IPS DF 4.7 (cell line): Measurements from ENCODE around the gene F7.
"Not testable (repeated sequence)": the region's sequence is repeated elsewhere in the genome, so short reads cannot be mapped to it uniquely, and the experiment has no call there.

Source experiments
- DNase-seq: peaks from one replicate; pipeline ENCODE4 v3.0.0-alpha.2; 2013; ENCODE audit warnings: low spot score; ENCODE audit errors: extremely low read depth

F7 gene

GRCh38 chr13:113102302-113102701, 3.3 kb upstream of the F7 start:
- DNase-seq: not testable (repeated sequence)

DNA sequence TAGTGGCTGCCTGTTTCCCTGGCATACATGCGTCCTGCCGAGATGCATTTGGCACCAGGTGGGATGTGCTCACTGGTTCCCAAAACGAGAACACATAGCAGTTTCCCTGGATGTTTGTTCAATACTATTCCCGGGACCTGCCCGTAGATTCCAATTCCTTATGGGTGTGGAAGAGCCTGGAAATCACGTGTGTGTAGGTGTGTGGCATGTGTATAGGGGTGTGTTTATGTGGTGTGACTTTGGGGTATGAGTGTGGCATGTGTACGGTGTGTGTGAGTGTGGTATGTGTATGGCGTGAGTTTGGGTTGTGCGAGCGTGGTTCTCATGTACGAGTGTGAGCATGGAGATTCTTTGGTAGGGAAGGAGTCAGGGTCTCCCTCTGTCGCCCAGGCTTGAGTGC, 2.9 kb upstream of the F7 start:
- DNase-seq: no peak

DNA sequence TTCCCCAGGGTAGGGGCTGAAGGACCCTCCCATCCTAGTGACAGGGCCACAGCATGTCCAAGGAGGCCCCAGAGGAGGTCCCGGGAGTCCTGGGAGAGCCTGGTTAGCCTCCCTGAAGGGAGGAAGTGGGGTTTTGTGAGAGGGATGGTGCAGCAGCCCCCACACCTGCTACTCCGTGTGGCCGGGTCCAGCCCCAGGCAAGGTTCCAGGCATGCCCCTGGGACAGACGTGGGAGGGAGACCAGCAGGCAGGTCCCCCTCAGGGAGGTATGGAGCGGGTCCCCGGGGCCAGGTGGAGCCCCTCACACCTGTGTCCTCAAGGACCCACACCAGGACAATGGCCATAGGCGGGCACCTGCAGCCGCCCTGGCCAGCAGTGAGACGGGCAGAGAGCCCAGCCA, 1.9 kb upstream of the F7 start:
- no peak for DNase-seq

DNA sequence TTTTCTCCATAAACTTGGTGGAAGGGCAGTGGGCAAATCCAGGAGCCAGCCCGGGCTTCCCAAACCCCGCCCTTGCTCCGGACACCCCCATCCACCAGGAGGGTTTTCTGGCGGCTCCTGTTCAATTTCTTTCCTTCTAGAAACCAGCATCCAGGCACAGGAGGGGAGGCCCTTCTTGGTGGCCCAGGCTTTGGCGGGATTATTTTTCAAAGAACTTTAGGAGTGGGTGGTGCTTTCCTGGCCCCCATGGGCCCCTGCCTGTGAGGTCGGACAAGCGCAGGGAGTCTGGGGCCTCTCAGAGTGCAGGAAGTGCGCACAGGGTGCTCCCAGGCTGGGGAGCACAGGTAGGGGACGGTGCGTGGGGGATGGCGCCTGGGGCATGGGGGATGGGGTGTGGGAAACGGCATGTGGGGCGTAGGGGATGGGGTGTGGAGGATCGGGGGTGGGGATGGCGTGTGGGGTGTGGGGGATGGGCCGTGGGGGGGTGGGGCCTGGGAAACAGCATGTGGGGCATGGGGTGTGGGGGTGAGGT, 396 bp downstream of the F7 start:
- DNase-seq: no peak

DNA sequence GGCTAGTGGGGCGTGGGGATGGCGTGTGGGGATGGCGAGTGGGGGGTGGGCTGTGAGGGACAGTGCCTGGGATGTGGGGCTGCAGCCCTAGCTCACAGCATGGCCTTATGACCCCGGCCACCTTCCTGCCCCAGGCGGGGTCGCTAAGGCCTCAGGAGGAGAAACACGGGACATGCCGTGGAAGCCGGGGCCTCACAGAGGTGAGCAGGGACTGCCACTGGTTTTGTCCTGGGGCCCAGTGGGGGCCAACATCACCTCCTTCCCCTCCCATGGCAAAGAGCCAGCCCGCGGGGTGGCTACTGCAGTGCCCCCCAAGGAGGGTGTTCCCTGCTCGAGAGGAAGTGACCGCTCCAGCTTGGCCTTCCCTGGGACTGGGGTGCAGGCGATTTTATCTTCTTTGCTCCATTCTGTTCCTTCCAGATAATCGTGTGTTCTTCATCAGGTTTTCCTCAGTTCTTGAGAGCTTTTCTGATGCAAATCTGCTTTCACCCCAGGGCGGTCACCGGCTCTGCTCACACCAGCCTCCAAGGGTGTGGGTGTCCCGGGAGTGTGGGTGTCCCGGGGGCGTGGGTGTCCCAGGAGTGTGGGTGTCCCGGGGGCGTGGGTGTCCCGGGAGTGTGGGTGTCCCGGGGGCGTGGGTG, 1.2 kb downstream of the F7 start:
- DNase-seq: no peak

DNA sequence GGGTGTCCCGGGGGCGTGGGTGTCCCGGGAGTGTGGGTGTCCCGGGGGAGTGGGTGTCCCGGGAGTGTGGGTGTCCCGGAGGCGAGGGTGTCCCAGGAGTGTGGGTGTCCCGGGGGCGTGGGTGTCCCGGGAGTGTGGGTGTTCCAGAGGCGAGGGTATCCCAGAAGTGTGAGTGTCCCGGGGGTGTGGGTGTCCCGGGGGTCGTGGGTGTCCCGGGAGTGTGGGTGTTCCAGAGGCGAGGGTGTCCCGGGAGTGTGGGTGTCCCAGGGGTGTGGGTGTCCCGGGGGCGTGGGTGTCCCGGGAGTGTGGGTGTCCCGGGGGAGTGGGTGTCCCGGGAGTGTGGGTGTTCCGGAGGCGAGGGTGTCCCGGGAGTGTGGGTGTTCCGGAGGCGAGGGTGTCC, 2.9 kb downstream of the F7 start:
- not testable (repeated sequence) for DNase-seq

GRCh38 chr13:113109151-113110047, 3.8 kb downstream of the F7 start:
- DNase-seq: no peak

- no peak for DNase-seq
Measured at GRCh38 chr13:113110048-113110851, 4.7 kb downstream of the F7 start.

DNA sequence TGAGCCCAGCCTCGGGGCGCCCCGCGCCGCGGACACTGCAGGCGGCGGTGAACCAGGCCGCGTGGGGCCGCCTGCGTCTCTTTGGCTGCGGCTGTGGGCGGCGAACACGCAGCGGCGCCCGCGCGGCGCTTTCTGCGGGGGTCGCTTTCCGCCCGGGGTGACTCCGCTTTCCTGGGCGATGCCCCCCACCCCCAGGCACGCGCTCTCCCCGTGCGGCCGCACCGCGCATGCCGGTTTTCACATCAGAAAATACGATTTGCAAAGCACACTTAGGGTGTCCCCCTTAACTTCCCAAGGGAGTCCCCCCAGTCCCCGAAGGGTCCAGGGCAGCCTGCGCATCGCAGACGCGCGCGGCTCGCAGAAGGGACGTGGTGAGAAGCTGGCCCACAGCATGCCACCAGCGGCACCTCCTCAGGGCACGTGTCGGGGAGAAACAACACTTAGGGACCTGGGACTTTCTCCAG, 5.3 kb downstream of the F7 start:
- no peak for DNase-seq

DNA sequence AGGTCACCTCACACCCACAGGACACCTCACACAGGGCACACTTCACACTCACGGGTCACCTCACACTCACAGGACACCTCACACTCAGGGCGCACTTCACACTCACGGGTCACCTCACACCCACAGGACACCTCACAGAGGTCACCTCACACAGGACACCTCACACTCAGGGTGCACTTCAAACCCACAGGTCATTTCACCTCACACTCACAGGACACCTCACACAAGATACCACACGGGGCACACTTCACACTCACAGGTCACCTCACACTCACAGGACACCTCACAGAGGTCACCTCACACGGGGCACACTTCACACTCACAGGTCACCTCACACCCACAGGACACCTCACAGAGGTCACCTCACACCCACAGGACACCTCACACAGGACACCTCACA, 6.2 kb downstream of the F7 start:
- DNase-seq: not testable (repeated sequence)

DNA sequence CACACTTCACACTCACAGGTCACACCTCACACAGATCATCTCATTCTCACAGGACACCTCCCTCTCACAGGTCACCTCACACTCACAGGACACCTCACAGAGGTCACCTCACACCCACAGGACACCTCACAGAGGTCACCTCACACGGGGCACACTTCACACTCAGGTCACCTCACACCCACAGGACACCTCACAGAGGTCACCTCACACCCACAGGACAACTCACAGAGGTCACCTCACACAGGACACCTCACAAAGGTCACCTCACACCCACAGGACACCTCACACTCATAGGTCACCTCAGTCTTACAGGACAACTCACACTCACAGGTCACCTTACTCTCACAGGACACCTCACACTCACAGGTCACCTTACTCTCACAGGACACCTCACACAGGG, 6.9 kb downstream of the F7 start:
- DNase-seq: not testable (repeated sequence)

- no peak for DNase-seq
Measured at GRCh38 chr13:113112893-113113845, 7.6 kb downstream of the F7 start.

DNA sequence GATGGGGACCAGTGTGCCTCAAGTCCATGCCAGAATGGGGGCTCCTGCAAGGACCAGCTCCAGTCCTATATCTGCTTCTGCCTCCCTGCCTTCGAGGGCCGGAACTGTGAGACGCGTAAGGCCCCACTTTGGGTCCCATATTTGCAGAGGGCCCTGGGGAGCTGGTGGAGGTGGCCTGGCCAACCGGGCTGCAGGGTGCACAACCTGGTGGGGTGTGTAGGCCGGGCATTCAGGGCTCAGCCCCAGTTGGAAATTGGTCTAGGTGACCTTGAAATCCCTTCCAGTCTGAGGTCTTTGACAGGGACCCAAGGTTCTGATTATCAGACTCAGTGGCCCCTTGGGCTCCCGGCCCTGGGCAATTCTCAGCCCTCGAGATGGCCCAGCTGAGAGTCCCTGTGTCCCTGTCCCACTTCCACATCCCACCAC, 8.3 kb downstream of the F7 start:
- no peak for DNase-seq

DNA sequence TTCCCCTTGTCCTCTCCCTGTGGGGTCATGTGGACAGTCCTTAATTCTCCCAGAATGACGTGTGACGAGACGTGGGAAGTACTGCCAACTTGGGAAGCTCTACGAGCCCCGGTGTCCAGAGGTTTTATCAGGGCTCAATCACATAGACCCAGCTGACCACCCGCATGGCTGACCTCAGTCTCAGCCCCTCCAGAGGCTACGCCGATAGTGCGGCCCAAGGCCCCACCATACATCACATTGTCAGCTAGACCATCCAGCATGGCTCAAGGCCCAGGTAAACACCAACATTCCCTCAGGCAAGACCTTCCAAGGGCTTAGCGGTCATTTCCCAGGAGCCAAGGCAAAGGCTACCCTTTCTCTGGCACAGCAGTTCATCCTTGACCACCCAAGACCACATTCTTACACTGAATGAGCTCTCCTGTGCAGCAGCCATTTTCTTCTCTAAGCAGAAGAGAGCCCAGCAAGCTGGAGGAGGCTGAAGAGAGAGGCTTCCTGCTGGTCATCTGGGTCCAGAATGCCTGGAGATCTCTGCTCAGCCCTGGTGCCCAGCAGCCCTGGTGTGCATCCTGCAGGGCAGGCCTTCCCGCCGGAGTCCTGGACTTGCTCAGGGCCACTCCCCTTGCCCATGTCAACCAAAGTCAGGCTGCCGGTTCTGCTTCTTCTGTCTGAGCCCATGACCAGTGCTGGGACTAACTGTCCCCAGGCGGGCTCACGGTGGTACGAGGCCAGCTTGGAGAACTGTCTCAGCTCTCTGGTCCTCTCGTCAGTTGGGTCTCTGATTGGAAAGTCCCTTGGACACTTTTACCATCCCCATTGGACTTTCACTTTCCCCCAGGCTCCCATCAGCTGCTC, 9.1 kb downstream of the F7 start:
- DNase-seq: no peak

GRCh38 chr13:113115363-113116205, 10.0 kb downstream of the F7 start:
- DNase-seq: no peak

GRCh38 chr13:113116206-113116800, 10.7 kb downstream of the F7 start:
- no peak for DNase-seq

GRCh38 chr13:113116871-113117271, 11.3 kb downstream of the F7 start:
- DNase-seq: no peak

GRCh38 chr13:113117335-113117872, 11.8 kb downstream of the F7 start:
- no peak for DNase-seq
